ENCODE measurements around the gene ACVR1B. TPM values are rescaled to one million over a fixed set of nuclear protein-coding genes. Genes with fewer than 3 reads are reported as not detected.

ACVR1B gene
- polyA plus RNA-seq, 5 donors, result 14.1 to 16.3 (median 15.1) TPM

DNA sequence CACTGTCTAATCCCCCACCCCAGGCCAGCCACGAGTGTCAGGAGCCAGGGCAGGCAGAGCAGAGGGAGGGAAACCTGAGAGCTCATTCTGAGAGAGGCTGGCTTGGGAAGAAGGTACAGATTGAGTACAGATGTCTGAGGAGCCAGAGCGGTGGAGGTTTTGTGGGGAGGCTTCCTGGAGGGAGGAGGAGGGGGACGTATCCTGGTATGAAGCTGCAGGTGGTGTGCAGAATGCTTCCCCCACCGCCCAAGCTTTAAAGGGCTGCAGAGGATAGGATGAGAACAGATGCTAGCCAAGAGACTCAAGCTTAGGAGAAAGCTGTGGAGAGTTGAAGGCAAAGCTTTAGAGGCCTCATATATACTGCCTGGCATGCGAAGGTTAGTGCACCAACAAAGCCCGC lies 52.1 kb downstream of the ACVR1B start:
- no peak for DNase-seq

GRCh38 chr12:52004042-52004648 lies 52.6 kb downstream of the ACVR1B start:
- DNase-seq, result no peak

DNA sequence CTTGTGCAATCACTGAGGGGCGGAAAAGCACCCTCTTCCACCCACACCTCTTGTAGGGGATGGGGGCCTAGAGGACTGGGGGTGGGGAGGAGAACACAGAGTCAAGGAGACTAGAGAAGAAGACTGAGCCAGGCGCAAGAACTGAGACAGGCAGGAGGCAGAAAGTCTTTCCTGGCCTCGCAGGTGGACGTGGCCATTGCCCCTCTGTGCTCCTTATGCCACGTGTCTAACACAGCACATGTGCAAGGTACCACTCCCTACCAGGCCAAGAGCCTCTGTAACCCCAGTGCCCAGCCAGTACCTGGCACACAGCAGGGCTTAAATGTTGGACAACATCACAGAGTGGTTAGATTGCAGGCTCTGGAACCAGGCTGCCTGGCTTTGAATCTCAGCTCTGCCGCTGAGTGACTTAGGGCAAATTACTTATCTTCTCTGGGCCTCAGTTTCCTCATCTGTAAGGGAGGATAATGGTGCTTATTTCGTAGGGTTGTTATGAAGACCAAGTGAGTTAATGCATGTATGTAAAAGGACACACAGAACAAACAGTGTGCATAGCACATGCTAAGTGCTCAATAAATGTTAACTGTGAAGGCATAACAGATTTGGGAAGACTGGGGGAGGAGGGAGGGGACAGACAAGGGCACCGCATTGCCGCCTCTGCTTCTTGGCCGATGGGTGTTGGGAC lies 53.9 kb downstream of the ACVR1B start:
- no peak for DNase-seq

GRCh38 chr12:52005903-52006703 lies 54.6 kb downstream of the ACVR1B start:
- DNase-seq, result no peak

- DNase-seq, result peak; percentile 81 to 85
Measured at GRCh38 chr12:52006726-52007157, 55.2 kb downstream of the ACVR1B start, which contains the start of gene TAMALIN. Gene TAMALIN (plus strand): TSS chr12:52006946. CDS start chr12:52007020, 74 bp downstream.

DNA sequence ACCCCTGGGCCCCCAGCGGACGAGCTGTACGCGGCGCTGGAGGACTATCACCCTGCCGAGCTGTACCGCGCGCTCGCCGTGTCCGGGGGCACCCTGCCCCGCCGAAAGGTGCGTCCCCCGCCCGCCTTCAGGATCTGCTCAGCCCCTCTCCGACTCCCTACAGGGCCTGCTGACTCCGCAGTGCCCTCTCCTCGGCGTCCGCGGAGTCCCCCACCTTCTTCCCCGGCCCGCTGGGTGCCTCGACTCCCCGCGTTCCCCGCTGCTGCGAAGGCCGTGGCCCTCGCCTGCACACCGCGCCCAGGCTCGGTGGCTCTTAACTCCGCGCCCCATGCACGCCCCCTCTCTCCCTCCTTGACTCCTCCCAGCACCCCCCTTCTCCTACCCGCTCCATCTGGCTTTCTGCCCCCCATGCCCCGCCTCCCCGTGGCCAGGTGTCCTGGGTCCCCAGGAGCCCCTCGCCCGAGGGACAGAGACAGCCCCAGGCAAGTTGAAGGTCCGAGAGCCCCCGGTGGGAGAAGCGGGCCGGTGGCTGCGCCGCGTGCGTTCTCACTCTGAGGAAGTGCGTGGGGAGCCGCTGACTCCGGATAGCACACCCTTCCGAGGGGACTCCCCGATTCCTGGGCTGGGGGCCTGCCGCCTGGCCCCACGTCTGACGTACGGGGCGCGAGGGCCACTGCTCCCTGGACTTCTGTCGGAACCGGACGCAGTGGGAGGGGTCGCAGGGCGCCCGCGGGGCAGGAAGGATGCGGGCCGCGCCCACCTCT lies 55.8 kb downstream of the ACVR1B start:
- DNase-seq, result no peak

DNA sequence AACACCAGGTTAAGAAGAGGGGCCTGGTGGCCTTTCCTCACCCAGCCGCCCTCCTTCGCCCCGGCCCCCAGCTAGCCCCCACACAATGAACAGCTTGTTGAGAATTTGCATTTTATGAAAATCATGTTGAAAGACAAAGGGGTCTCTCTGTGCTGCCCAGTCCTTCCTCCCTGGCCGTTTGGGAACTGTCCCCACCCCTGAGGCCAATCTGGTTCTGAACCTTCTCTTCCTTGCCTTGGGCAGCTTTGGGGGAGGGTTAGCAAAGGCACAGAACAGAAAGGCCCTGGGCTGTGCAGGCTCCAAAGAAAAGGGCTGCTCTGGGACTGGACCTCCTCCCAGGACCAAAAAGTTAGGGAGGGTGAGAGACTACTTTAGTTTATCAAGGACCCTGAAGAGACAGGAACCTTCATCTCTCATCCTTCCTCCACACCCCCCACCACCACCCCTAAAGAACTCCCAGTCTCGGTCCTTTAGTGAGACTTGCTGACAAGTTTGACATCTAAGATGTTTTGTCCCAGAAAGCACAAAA lies 56.5 kb downstream of the ACVR1B start:
- DNase-seq, result no peak

- no peak for DNase-seq
Measured at GRCh38 chr12:52009081-52009751, 57.7 kb downstream of the ACVR1B start.

GRCh38 chr12:52010152-52010622 lies 58.7 kb downstream of the ACVR1B start:
- peak; percentile 95 to 96 for DNase-seq

DNA sequence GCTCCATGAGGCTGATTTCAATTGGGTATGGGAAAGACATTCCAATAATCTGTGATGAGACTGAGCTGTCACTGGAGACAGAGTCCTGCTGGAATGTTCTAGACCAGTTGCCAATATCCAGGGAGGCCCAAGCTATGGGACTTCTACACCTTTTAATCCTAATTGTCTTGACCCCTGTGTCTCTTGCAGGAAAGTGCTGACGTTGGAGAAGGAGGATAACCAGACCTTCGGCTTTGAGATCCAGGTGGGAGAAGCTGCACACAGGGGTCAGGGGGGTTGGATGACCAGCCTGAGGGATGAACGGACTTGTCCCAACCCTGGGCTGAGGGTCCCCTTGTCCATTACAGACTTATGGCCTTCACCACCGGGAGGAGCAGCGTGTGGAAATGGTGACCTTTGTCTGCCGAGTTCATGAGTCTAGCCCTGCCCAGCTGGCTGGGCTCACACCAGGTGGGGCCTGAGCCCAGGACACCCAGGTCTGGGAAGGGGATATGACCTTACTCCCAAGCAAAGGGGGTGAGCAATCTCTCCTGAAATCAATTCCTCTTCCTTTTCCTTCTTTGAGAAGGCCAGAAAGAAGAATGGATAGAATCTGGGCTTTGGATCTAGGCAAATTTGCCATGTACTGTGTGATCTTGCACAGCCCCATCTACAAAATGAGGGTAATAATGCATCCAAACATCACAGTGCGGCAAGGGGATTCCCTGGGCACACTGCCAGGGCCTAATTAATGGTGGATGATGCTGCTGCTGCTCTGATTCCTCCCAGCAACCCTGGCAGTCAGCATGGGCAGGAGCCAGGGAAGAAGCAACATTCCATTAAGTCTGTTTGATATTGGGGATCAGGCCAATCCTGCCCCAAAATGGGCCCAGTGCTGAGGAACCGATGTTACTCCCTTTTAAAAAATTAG lies 59.4 kb downstream of the ACVR1B start:
- DNase-seq, result no peak

DNA sequence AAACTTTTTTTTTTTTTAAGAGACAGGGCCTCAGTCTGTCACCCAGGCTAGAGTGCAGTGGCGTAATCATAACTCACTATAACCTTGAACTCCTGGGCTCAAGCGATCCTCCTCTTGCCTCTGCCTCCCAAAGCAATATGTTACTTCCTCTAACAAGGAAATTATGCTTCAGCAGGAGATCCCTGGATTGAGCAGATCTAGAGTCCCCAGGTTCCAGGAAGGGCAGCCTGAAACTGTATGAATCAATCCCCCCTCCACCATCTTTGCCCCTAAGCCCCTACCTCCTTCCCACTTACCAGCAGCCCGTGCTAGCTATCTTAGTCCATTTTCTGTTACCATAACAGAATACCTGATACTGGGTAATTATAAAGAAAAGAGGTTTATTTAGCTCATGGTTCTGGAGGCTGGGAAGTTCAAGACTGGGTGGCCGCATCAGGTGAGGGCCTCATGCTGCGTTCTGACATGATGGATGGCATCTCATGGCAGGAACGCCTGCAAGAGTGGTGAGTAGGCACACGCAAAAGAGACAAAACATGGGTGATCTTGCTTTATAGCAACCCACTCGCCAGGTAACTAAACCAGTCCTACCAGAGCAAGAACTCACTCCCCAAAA lies 60.2 kb downstream of the ACVR1B start:
- DNase-seq, result no peak

DNA sequence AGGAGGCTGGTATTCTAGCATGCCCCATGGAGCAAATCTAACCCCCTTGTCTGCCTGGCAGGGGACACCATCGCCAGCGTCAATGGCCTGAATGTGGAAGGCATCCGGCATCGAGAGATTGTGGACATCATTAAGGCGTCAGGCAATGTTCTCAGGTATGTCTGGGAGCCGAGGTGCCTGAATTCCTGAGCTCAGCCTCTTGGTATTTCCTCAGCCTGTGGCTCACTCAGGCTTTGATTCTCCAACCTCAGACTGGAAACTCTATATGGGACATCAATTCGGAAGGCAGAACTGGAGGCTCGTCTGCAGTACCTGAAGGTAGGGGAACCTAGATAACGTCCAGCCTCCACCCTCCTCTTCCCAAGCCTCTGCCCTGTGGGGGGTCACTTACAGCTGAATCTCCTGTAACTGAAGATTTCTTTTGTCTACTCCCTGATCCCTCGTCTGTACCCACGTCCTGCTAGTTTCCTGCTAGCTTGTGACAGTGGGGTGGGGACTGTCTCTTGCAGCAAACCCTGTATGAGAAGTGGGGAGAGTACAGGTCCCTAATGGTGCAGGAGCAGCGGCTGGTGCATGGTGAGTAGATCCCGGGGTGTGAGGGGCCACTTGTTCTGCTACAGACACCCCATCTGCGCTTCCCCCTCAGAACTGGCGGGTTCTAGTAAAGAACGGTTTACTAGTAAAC lies 62.3 kb downstream of the ACVR1B start:
- DNase-seq, result no peak

GRCh38 chr12:52014567-52015530 lies 63.4 kb downstream of the ACVR1B start:
- no peak for DNase-seq

DNA sequence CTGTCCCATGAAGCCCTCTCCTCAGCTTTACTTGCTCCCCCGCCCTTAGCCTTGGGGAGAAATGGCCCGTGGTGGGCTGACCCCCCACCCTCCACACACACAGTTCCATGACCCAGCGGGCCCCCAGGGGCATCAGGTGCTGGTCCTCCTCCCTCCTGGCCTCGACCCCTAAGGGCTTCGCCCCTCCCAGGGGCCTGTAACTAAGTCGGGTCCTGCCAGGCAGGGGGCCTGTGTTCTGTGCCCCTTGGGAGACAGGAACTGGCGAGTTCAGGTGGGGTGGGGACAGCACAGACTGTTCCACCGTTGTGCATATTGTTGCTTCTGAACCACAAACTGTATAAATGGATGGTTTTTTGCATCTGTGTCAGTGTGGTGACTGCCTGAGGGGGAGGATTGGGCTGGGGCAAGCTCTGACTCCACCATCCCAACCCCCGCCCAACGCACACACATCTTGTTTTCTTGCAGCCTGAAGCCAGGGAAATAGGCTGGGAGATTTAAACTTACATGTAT lies 64.1 kb downstream of the ACVR1B start:
- DNase-seq, result no peak

DNA sequence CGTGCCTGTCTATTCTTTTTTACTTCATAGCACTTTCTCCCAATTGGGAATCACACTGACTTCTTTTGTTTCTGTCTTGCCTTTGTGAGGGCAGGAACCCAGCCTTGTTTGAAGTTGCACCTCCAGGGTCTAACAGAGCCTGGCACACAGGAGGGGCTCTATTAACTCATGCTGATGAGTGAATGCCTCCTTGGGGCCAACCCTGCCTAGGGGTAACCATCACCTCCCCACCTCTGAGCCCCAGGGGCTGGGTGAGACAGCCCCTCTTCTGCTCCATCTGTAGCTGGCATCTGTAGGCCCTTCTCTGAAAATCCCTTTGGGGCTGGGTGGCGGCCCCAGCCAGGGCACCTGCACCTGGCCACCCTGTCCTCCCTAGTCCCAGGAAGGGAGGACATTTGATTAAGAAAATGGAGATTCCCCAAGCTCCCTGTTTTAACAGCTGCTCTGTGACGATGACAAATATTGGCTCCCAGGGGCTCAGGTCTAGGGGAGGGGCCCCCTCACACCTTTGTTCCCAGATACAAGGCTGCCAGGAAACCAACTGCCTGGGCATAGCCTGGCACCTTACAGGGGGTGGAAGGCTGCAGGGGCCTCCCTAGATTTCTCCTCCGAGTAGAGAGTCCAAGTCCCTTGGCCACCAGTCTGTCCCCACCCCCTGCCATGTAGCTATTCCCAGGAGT lies 67.1 kb downstream of the ACVR1B start:
- no peak for DNase-seq

DNA sequence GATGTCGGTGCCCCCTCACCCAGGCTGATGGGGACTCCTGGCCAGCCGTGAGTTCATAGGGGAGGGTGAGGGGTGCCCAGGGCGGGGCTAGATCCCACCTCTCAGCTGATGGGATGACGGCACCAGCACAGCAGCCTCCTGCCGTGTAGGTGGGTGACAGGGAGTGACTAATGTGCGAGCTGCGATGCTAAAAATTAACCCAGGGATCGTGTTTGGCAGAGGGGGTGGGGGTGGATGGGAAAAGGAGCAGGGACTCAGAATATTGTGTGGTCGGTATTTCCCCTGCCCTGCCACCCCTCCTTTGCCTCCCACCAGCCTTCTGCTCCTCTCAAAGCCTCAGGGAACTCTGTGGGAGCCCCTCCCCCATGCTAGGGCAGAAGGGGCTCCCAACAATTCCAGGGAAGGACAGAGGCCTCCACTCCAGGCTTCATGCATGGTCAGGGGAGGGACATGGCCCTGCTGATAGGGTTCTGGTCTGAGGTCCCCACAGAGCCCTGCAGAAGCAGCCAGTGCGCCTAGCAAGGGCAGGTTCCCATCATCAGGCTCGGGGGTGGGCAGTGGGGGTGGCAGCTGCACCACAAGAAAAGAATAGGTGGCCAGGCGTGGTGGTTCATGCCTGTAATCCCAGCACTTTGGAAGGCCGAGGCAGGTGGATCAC lies 67.7 kb downstream of the ACVR1B start:
- DNase-seq, result no peak

Measured in right lung (tissue), 5 donors.